ENCODE results near the gene PRSS22.

PRSS22 gene

DNA sequence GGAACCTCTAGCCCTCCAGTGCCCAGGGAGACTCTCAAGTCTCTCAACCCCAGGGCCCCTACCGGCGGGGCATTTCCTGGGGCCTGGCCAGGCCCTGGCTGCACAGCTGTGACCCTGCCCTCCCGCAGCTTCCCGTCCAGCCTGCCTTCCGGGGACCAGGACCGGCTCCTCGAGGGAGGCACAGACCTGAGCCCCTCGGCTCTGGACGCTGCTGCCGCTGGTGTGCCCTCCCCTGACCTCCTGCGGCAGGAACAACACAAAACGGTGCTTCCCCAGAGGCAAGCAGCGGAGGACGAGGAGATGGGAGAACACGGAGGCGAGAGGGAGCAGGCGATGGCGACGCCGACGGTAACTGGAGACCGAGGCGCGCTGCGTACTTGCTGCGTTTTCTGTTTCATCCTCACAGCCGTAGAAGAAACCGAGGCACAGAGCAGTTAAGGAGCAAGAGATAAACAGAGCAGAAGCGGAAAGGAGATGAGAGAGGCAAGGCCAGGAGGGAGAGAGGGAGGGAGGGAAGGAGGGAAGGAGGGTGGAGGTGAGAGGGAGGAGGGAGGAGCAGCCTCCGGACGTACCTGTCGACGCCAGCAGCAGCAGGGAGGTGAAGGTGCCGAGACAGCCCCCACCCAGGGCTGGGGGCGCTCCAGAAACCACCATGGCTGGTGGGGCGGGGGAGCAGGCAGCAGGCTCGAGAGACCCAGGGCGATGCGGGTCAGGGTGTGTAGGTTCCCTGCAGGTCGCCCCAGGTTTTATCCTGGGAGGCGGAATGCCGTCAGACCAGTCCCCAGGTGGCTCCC, at the start of gene PRSS22:
PRSS22 (minus strand) TSS at position 720 of the 794 bp plus-strand sequence; CDS start at position 654, 66 bp downstream.
- DNase-seq, result no peak

DNA sequence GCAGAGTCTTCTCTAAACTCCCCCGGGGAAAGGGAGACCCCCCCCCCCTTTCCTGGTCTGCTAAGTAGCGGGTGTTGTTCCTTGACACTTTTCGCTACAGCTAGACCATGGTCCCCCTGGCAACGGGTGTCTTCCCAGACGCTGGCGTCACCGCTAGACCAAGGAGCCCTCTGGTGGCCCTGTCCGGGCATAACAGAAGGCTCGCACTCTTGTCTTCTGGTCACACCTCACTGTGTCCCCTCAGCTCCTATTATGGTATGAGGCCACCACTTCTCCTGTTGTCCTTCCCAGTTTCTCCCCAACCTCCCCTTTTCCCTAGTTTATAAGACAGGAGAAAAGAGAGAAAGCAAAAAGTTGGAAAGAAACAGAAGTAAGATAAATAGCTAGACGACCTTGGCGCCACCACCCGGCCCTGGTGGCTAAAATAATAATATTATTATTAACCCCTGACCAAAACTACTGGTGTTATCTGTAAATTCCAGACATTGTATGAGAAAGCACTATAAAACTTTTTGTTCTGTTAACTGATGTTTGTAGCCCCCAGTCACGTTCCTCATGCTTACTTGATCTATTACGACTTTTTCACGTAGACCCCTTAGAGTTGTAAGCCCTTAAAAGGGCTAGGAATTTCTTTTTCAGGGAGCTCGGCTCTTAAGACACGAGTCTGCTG, 49.2 kb upstream of the PRSS22 start:
- DNase-seq, result peak; percentile 49

DNA sequence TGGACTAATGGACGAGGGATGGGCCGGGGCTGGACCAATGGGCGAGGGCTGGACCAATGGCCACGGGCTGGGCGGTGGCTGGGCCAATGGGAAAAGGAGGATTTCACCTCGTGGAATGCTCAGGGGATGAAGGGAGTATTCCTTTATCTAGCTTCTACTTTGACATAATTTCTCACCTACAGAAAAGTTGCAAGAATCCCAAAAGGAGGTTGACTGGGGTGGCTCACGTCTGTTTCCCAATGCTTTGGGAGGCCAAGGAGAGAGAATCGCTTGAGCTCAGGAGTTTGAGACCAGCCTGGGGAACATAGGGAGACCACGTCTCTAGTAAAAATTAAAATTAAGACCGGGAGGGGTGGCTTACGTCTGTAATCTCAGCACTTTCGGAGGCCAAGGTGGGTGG, 48.0 kb upstream of the PRSS22 start:
- DNase-seq, result no peak

- peak; percentile 99 for DNase-seq
These were observed 47.4 kb upstream of the PRSS22 start for GRCh38 chr16:2905241-2905987.

- no peak for DNase-seq
These were observed 46.9 kb upstream of the PRSS22 start for GRCh38 chr16:2904922-2905240.

- peak; percentile 86 for DNase-seq
These were observed 46.3 kb upstream of the PRSS22 start for GRCh38 chr16:2904100-2904921.

DNA sequence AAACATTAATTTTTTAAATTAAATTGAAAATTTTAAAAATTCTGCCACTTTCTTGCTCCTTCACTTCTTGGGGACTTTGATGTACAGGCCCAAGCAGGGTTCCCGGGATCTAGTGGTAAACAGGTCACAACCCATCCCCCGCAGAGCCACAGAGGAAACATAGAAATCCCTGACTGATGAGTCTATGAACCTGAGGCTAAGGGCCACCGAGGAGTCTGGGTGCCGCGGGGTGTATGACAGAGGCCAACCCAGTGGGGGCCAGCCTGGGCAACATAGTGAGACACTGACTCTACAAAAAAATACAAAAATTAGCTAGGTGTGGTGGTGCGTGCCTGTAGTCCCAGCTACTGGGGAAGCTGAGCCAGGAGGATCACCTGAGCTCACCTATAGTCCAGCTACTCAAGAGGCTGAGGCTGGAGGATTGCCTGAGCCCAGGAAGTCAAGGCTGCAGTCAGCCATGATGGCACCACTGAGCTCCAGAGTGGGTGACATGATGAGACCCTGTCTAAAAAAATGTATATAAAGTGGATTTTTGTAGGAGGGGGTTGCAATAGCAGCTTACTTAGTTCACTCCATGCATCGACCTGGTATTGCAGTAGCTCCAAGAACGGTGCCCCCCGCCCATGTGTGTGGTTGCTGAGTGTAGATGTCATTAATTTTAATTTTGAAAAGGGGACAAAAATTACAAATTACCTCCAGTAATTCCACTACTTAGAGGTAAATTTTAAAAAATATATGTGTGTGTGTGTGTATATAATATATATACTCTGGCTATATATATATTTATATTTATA, 44.6 kb upstream of the PRSS22 start:
- no peak for DNase-seq

DNA sequence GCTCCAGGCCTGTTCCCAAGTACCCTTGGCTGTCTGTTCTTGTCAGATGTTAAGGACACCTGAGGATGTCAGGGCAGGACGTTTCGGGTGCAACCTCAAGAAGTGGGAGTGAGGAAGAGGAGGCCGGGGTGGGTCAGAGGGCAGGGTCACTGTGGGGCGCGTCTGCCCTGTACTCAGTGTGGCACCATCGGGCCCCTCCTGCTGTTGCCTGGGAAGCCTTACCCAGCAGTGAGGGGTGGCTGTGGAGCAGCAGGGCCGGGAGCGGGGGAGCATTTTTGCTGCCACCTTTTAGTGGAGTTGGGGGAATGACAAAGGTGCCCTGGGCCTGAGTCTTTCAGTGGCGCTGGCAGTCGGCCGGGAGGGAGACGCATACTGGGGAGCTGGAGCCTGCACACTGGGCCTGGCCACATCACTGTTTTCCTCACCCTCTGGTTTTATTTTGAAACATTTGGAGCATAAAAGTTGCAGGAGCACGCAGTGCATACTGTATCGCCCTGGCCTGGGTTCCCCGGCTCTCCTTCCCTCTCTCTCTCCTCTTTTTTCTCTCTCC, 42.6 kb upstream of the PRSS22 start:
- no peak for DNase-seq

DNA sequence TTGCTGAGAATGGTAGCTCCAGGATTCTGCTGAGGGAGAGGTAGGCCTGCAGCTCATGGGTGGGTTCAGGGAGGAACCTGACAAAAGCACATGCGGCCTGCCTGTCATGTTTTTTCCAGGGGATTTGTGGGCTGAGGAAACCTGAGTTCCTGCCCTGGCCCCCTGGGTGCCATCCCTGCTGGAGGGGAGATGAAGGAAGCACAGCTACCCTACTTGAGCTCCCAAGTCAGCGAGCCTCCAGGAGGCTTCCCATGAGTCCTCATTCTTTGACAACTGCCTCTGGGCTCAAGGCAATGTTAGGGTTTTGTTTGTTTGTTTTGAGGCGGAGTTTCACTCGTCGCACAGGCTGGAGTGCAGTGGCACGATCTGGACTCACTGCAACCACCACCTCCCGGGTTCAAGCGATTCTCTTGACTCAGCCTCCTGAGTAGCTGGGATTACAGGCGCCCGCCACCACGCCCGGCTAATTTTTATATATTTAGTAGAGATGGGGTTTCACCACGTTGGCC, 41.6 kb upstream of the PRSS22 start:
- no peak for DNase-seq

- DNase-seq, result no peak
These were observed 41.0 kb upstream of the PRSS22 start for GRCh38 chr16:2898831-2899563.

- DNase-seq, result no peak
These were observed 39.1 kb upstream of the PRSS22 start for GRCh38 chr16:2897110-2897509.

GRCh38 chr16:2896480-2897010, 38.6 kb upstream of the PRSS22 start:
- no peak for DNase-seq

DNA sequence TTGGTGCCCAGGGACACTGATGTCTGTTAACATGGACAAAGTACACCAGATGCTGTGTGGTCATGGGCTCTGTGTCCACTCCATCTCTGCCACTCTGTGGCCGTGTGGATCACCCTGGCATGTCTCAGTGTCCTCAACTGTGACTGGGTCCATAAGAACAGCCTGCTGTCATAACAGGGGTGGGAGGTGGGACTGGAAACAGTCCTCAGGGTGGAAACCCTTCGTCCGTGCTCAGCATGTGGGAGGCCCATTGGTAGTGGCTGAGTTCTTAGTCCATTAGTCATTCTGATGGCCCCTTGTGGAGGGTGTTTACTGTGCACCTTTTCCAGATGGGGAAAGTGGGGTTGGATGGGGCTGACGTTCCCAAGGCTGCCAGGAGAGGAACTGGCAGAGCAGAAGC, 37.8 kb upstream of the PRSS22 start:
- DNase-seq, result peak; percentile 69

DNA sequence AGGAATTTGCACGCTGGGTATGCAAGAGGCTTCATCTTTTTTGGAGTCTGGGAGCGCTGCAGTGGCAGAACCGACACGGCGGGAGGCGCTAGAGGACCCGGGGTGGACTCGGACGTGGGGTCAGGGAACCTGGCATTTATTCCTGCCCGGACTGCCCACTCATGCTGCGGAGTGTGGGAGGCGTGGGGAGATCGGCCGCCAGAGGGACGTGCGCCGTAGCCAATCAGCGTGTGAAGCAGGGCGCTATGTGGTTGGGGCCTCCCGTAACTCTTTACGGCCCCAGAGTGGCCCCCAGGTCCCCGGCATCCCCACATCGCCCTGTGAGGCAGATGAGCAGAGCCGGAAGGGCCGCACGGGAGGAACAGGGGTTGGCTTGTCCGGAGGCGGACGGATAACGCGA, 36.3 kb upstream of the PRSS22 start:
- DNase-seq, result no peak

- DNase-seq, result no peak
These were observed 26.1 kb upstream of the PRSS22 start for GRCh38 chr16:2884041-2884451.

DNA sequence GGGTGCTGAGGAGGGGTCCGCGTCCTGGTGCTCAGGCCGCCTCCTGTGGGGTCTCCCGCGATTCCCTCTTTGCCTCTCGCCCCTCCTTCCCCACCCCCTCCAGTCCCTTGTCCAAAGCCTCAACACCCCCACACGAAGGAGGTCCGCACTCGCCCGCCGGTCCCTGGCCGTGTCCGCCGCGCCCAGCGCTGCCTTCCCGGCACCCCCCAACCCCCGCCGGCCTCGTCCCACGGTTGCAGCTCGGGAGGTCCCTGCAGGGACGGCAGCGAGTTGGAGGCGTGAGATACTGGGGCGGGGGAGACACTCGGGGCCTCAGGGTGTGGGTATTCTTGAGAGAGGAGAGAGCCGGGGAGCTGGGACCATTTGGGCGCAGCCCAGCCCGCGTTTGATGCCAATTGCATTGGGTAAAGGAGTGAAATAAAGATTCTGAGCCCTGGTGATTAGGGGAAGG, 25.5 kb upstream of the PRSS22 start:
- DNase-seq, result peak; percentile 18

- DNase-seq, result peak; percentile 99
These were observed 24.9 kb upstream of the PRSS22 start, which contains the start of gene FLYWCH2 for GRCh38 chr16:2882650-2883457. FLYWCH2 (plus strand) TSS chr16:2883215; CDS start chr16:2896450, 13,235 bp downstream.

GRCh38 chr16:2881783-2882649, 24.0 kb upstream of the PRSS22 start:
- DNase-seq, result peak; percentile 25
